ENCODE measurements around the gene HS2ST1.

HS2ST1 gene

GRCh38 chr1:86933562-86934377 lies 19.3 kb downstream of the HS2ST1 start:
- Histone ChIP-seq H3K36me3 (ENCODE audit: insufficient read depth, low read length) (no peaks in the 10 kb centered on the region), H2AFZ (ENCODE audit: low read depth, low read length) (no peak overlapping the region), H3K27me3 (ENCODE audit: insufficient read depth, low read length) (no peaks in the 10 kb centered on the region), H3K4me1 (ENCODE audit: insufficient read depth, low read length) (no peaks in the 10 kb centered on the region), H3K4me3 (ENCODE audit: low read length) (no peak overlapping the region), H3K9me3 (ENCODE audit: low read length) (no peaks in the 10 kb centered on the region)

- H3K9me3 ChIP-seq (ENCODE audit: low read length) = no peaks in the 10 kb centered on the region
- H2AFZ ChIP-seq (ENCODE audit: low read depth, low read length) = no peak overlapping the region
- H3K4me1 ChIP-seq (ENCODE audit: insufficient read depth, low read length) = no peaks in the 10 kb centered on the region
- no peaks in the 10 kb centered on the region for H3K36me3 ChIP-seq (ENCODE audit: insufficient read depth, low read length)
- no peak overlapping the region for H3K4me3 ChIP-seq (ENCODE audit: low read length)
- H3K27me3 ChIP-seq (ENCODE audit: insufficient read depth, low read length) = no peaks in the 10 kb centered on the region
Observed at GRCh38 chr1:86938450-86938849, 24.0 kb downstream of the HS2ST1 start.

DNA sequence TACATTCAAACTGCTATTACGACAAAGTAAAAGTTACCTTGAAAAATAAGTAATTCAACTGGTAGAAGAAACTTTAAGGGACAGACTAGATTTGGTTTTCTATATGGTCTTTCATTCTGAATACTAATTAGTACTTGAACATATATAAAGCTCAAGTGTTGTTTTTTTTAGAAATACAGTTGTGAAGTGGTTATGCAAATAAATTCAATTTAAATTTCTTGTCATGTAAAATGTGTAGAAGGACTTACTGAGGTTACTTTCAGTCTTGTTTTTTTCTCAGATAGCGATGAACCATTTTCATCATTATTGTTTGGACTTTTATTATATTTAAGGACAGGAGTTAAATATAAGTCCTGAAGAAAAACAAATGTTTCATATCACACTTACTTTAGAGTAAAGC lies 24.4 kb downstream of the HS2ST1 start:
- H2AFZ ChIP-seq (ENCODE audit: low read depth, low read length) = no peak overlapping the region
- H3K36me3 ChIP-seq (ENCODE audit: insufficient read depth, low read length) = no peaks in the 10 kb centered on the region
- no peaks in the 10 kb centered on the region for H3K27me3 ChIP-seq (ENCODE audit: insufficient read depth, low read length)
- no peaks in the 10 kb centered on the region for H3K9me3 ChIP-seq (ENCODE audit: low read length)
- H3K4me3 ChIP-seq (ENCODE audit: low read length) = no peak overlapping the region
- no peaks in the 10 kb centered on the region for H3K4me1 ChIP-seq (ENCODE audit: insufficient read depth, low read length)

GRCh38 chr1:86939406-86939805 lies 25.0 kb downstream of the HS2ST1 start:
- no peaks in the 10 kb centered on the region for H3K4me1 ChIP-seq (ENCODE audit: insufficient read depth, low read length)
- H3K9me3 ChIP-seq (ENCODE audit: low read length) = no peaks in the 10 kb centered on the region
- H3K36me3 ChIP-seq (ENCODE audit: insufficient read depth, low read length) = no peaks in the 10 kb centered on the region
- no peak overlapping the region for H3K4me3 ChIP-seq (ENCODE audit: low read length)
- no peak overlapping the region for H2AFZ ChIP-seq (ENCODE audit: low read depth, low read length)
- no peaks in the 10 kb centered on the region for H3K27me3 ChIP-seq (ENCODE audit: insufficient read depth, low read length)

- Histone ChIP-seq H3K27me3 (ENCODE audit: insufficient read depth, low read length) (no peaks in the 10 kb centered on the region), H3K36me3 (ENCODE audit: insufficient read depth, low read length) (no peaks in the 10 kb centered on the region), H3K4me1 (ENCODE audit: insufficient read depth, low read length) (no peaks in the 10 kb centered on the region), H2AFZ (ENCODE audit: low read depth, low read length) (no peak overlapping the region), H3K9me3 (ENCODE audit: low read length) (no peaks in the 10 kb centered on the region), H3K4me3 (ENCODE audit: low read length) (no peak overlapping the region)
Observed at GRCh38 chr1:86940599-86940998, 26.2 kb downstream of the HS2ST1 start.

GRCh38 chr1:86942042-86942441 lies 27.6 kb downstream of the HS2ST1 start:
- Histone ChIP-seq H3K4me3 (ENCODE audit: low read length) (no peak overlapping the region), H3K36me3 (ENCODE audit: insufficient read depth, low read length) (no peaks in the 10 kb centered on the region), H3K27me3 (ENCODE audit: insufficient read depth, low read length) (no peaks in the 10 kb centered on the region), H2AFZ (ENCODE audit: low read depth, low read length) (no peak overlapping the region), H3K4me1 (ENCODE audit: insufficient read depth, low read length) (peaks cover 2% of the 10 kb centered on the region), H3K9me3 (ENCODE audit: low read length) (no peaks in the 10 kb centered on the region)

GRCh38 chr1:86942743-86943142 lies 28.3 kb downstream of the HS2ST1 start:
- Histone ChIP-seq H3K27me3 (ENCODE audit: insufficient read depth, low read length) (no peaks in the 10 kb centered on the region), H3K4me3 (ENCODE audit: low read length) (no peak overlapping the region), H3K4me1 (ENCODE audit: insufficient read depth, low read length) (peaks cover 8% of the 10 kb centered on the region), H3K9me3 (ENCODE audit: low read length) (no peaks in the 10 kb centered on the region), H3K36me3 (ENCODE audit: insufficient read depth, low read length) (no peaks in the 10 kb centered on the region), H2AFZ (ENCODE audit: low read depth, low read length) (no peak overlapping the region)

GRCh38 chr1:86948212-86948611 lies 33.8 kb downstream of the HS2ST1 start:
- Histone ChIP-seq H3K4me1 (ENCODE audit: insufficient read depth, low read length) (peaks cover 36% of the 10 kb centered on the region), H3K27me3 (ENCODE audit: insufficient read depth, low read length) (no peaks in the 10 kb centered on the region), H2AFZ (ENCODE audit: low read depth, low read length) (no peak overlapping the region), H3K36me3 (ENCODE audit: insufficient read depth, low read length) (no peaks in the 10 kb centered on the region), H3K4me3 (ENCODE audit: low read length) (no peak overlapping the region), H3K9me3 (ENCODE audit: low read length) (no peaks in the 10 kb centered on the region)

DNA sequence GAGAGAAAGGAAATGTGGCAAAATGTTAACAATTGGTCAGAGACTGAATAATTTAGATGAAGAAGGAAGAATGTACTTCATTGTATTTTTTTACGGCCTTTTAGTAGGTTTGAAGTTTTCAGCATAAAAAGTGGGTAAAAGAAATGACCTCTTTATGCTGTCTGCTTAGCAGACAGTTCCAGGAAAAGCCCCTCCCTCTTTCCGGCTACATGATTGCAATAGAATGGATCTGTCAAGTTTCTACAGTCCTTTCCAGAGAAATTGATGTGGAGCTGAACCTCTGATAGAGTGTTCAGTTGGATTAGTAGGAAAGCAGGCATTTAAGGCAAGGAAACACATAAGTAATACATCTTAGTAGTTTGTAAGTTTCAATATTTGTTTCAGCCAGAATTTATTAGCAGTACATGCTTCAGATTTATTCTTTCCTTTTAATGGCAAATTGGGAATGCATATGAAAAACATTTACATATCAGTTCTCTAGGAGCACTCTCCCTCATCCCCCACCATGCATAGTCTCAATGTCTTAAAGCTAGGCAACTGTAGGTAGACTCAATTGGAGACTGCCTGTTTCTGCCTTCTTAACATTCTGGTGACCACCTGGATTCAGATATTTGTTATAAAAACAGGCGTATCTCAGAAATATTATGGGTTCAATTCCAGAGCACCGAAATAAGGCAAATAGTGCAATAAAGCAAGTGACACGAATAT lies 36.4 kb downstream of the HS2ST1 start:
- Histone ChIP-seq H3K36me3 (ENCODE audit: insufficient read depth, low read length) (no peaks in the 10 kb centered on the region), H3K4me1 (ENCODE audit: insufficient read depth, low read length) (peaks cover 36% of the 10 kb centered on the region), H3K9me3 (ENCODE audit: low read length) (no peaks in the 10 kb centered on the region), H3K27me3 (ENCODE audit: insufficient read depth, low read length) (no peaks in the 10 kb centered on the region), H3K4me3 (ENCODE audit: low read length) (no peak overlapping the region), H2AFZ (ENCODE audit: low read depth, low read length) (no peak overlapping the region)

DNA sequence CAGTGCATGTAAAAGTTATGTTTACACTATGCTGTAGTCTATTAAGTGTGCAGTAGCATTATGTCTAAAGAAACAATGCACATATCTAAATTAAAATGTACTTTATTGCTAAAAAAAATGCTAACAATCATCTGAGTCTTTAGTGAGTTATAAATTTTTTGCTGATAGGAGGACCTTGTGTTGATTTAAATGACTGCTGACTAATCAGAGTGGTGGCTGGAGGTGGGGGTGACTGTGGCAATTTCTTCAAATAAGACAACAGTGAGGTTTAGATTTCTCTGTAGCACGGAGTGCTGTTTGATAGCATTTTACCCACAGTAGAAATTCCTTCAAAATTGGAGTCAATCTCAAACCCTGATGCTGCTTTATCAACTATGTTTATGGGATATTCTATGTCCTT lies 37.0 kb downstream of the HS2ST1 start:
- H3K4me3 ChIP-seq (ENCODE audit: low read length) = no peak overlapping the region
- peaks cover 36% of the 10 kb centered on the region for H3K4me1 ChIP-seq (ENCODE audit: insufficient read depth, low read length)
- H3K36me3 ChIP-seq (ENCODE audit: insufficient read depth, low read length) = no peaks in the 10 kb centered on the region
- H3K27me3 ChIP-seq (ENCODE audit: insufficient read depth, low read length) = no peaks in the 10 kb centered on the region
- H3K9me3 ChIP-seq (ENCODE audit: low read length) = no peaks in the 10 kb centered on the region
- no peak overlapping the region for H2AFZ ChIP-seq (ENCODE audit: low read depth, low read length)

- no peak overlapping the region for H3K4me3 ChIP-seq (ENCODE audit: low read length)
- no peaks in the 10 kb centered on the region for H3K27me3 ChIP-seq (ENCODE audit: insufficient read depth, low read length)
- H3K9me3 ChIP-seq (ENCODE audit: low read length) = no peaks in the 10 kb centered on the region
- peaks cover 28% of the 10 kb centered on the region for H3K4me1 ChIP-seq (ENCODE audit: insufficient read depth, low read length)
- no peak overlapping the region for H2AFZ ChIP-seq (ENCODE audit: low read depth, low read length)
- no peaks in the 10 kb centered on the region for H3K36me3 ChIP-seq (ENCODE audit: insufficient read depth, low read length)
Observed at GRCh38 chr1:86953167-86953566, 38.7 kb downstream of the HS2ST1 start.

DNA sequence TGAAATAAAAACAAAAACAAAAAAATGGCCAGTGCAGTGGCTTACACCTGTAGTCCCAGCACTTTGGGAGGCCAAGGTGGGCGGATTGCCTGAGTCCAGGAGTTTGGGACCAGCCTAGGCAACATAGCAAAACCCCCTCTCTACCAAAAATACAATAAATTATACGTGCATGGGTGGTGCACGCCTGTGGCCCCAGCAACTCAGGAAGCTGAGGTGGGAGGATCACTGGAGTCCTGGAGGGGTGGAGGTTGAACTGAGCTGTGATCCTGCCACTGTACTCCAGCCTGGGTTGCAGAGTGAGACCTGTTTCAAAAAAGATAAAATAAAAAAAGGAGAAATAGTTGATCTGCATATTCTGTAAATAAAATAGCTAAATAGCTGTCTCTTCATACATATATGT lies 41.2 kb downstream of the HS2ST1 start:
- H3K36me3 ChIP-seq (ENCODE audit: insufficient read depth, low read length) = peaks cover 3% of the 10 kb centered on the region
- peaks cover 16% of the 10 kb centered on the region for H3K4me1 ChIP-seq (ENCODE audit: insufficient read depth, low read length)
- no peaks in the 10 kb centered on the region for H3K27me3 ChIP-seq (ENCODE audit: insufficient read depth, low read length)
- no peak overlapping the region for H2AFZ ChIP-seq (ENCODE audit: low read depth, low read length)
- H3K4me3 ChIP-seq (ENCODE audit: low read length) = no peak overlapping the region
- H3K9me3 ChIP-seq (ENCODE audit: low read length) = peaks cover 2% of the 10 kb centered on the region

DNA sequence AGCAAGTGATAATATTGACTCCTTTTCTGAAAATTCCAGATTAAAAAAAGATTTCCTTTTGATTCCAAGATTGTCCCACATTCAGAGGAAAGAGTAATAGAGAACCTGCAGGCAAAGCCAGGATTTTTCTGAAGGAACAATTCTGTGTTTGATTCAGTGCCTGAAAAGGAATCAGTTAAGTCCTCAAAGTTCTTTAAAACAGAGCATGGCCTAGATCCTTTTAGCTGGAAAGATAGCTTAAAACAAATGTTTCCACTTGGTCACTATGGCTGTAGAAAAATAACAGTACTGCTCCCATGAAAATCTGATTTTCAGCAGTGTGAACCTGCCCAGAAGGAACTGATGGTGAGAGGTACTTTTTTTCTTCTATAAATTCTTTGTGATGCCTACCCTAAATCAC lies 41.8 kb downstream of the HS2ST1 start:
- H3K36me3 ChIP-seq (ENCODE audit: insufficient read depth, low read length) = peaks cover 3% of the 10 kb centered on the region
- no peaks in the 10 kb centered on the region for H3K27me3 ChIP-seq (ENCODE audit: insufficient read depth, low read length)
- peaks cover 2% of the 10 kb centered on the region for H3K9me3 ChIP-seq (ENCODE audit: low read length)
- H3K4me3 ChIP-seq (ENCODE audit: low read length) = no peak overlapping the region
- H3K4me1 ChIP-seq (ENCODE audit: insufficient read depth, low read length) = peaks cover 10% of the 10 kb centered on the region
- H2AFZ ChIP-seq (ENCODE audit: low read depth, low read length) = no peak overlapping the region

Data from neuron (in vitro differentiated cells).